LNCAP (cell line): ENCODE data around the gene NPSR1.

Experiments
- CTCF ChIP-seq: fragments of 450-650 bp; IDR thresholded peaks from 2 replicates; pipeline ENCODE4 v1.5.1; 2017; ENCODE audit warnings: mild to moderate bottlenecking

The NPSR1 gene

GRCh38 chr7:34657632-34658268 lies at the start of gene NPSR1:
TSS of gene NPSR1 (plus strand) at chr7:34658218. CDS start at chr7:34658413, 195 bp downstream.
- no peak for TF ChIP-seq CTCF

GRCh38 chr7:34612661-34613060 lies 45.4 kb upstream of the NPSR1 start:
- no peak for TF ChIP-seq CTCF

- no peak for TF ChIP-seq CTCF
Measured at GRCh38 chr7:34620425-34620824, 37.6 kb upstream of the NPSR1 start.

GRCh38 chr7:34622182-34622581 lies 35.8 kb upstream of the NPSR1 start:
- no peak for TF ChIP-seq CTCF

GRCh38 chr7:34622771-34623250 lies 35.2 kb upstream of the NPSR1 start:
- no peak for TF ChIP-seq CTCF

GRCh38 chr7:34652809-34653208 lies 5.2 kb upstream of the NPSR1 start:
- no peak for TF ChIP-seq CTCF

- TF ChIP-seq CTCF = no peak
Measured at GRCh38 chr7:34653787-34654186, 4.2 kb upstream of the NPSR1 start.

- no peak for TF ChIP-seq CTCF
Measured at GRCh38 chr7:34655384-34655783, 2.6 kb upstream of the NPSR1 start.
